Hypothalamus (tissue), 51 donors: ENCODE measurements around the gene RABGAP1L.
"Not testable (repeated sequence)": the region's sequence is repeated elsewhere in the genome, so short reads cannot be mapped to it uniquely, and the experiment has no call there.

Source experiments
- DNase-seq, 51 donors: peaks; one replicate each; lab custom pipeline; 2025; lab: John Stamatoyannopoulos, UW

The RABGAP1L gene

DNA sequence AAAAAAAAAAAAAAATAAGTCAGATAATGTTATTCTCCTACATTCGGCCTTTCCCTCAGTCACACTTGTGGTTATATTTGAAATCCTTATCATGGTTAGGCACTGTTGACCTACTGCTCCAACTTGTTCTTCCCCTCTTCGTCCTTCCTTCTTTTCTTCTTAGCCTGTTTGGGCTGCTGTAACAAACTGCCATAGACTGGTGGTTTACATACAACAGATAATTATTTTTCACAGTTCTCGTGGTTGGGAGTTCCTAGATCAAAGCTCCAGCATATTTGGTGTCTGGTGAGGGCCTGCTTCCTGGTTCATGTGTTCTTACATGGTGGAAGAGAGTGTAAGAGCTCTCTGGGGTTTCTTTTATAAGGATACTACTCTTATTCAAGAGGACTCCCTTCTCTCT, 73.4 kb downstream of the RABGAP1L start:
- DNase-seq, result no peak

DNA sequence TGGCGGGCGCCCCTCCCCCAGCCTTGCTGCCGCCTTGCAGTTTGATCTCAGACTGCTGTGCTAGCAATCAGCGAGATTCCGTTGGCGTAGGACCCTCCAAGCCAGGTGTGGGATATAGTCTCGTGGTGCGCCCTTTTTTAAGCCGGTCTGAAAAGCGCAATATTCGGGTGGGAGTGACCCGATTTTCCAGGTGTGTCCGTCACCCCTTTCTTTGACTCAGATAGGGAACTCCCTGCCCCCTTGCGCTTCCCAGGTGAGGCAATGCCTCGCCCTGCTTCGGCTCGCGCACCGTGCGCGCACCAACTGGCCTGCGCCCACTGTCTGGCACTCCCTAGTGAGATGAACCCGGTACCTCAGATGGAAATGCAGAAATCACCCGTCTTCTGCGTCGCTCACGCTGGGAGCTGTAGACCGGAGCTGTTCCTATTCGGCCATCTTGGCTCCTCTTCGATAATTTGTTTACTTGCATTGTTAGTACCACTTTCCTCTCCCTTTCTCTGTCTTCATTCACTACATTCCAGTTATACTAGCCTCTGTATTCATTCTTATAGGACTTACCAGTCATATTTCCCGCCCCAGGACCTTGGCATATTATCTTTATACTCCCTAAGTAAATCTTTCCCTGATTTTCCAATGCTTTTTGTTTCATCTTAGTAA, 79.7 kb downstream of the RABGAP1L start:
- DNase-seq, result not testable (repeated sequence)

DNA sequence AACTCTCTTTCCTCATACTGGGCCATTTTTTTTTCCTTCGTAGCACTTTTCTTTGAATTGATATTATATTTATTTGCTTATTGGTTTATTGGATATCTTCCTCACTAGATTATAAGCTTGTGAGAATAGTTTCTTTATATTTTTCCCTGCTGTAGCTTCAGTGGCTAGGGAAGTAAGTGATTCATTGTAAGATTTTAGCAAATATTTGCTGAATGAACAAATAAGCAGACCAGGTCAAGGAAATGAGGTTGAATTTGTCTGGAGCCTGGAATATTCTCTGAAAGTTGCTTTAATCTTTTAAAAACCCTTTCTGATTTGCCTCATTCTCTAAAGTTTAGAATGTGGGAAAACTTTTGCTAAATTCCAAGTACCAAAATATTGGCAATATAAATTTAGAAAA, 80.2 kb downstream of the RABGAP1L start:
- no peak for DNase-seq

DNA sequence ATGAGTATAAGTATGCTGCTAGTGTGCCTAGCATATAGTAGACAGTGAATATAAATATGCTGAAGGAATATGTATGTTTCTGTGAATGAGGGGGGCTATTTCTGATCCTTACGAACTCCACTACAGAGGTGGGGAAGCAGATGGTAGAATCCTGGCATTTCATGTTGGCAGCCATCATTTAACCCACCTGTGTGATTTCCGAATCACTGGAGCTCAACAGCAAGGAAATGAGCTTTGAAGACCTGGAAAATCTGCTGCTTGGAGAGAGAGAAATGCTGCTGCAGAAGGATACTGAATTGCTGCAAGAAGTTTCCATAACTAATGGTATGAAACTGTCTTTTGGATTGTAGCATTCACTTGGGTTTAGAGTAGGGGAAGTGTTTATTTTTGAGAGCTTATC, 83.5 kb downstream of the RABGAP1L start:
- DNase-seq, result no peak

DNA sequence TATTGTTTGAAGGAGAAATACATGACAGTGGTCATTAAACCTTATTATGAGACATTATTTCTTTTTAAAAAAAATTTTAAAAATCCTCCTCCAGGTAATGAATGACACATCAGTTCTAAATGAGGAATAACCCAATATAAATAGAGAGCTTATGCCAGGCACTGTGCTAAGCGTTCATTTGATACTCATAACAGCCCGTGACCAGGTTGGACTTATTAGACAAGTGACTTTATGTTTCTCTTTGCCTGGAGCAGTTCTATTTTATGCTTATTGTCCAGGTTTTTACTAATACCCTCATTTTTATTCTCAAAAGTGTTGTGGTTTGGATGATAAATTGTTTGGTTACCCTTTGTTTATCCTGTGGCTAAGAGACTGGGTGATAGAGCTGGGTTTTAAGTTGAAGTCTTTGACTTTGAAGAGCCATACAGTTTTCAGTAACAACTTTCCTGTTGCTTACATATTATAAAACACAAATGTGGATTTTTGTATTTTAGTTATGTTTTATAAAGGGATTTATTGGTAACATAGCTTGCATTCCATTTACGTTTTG, 84.2 kb downstream of the RABGAP1L start:
- no peak for DNase-seq

DNA sequence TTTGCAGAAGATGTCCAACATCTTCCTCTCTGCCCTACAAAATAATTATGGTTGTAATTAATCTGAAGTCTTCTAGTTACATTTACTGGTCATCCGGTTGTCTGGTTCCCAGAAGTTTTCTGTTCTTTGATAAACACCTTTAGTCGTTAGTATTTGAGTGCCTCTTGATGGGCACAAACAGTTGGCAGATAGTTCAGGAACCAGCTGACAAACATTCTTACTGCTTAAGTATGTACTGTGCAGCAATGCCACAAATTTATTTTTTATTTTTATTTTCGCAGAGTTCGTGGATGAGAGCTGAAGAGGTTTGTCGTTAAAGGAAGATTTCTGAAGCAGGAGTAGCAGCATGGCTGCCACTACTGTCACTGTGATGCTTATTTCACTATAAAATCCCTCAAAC, 84.7 kb downstream of the RABGAP1L start:
- no peak for DNase-seq

DNA sequence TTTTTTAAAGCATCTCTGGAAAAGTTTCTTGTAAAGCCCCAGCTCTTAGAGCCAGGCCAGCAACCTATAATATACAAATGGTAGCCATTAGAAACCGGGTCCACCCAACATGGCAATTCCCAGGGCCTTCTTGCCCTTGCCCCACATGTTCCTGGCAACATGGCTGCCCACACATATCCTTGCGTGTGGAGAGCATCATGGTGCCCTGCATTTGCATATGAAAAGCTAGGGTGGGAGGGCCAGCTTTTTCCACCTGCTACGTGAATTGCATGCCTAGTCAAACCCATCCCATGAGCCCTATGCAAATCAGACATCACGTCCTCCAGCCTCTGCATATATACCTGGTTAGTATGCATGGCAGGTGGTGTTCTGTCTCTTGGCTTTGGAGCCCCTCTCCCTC, 88.2 kb downstream of the RABGAP1L start:
- DNase-seq, result no peak

DNA sequence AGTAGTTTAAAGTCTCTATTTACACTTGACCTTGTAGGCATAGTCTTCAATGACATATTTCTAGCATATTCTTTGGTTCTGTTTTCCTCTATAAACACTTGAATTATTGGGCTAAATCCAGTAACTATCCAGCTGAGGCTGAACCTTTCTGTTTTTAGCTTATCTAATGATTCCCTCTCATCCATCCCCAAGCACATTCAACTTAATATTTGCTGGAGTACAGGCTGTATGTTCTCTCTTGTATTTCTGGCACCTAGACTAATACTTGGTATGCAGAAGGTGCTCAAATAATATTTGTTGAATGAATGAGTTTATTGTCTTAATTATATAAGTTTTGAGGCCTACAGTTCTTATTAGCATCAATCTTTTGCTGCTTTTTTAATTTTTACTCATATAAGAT, 88.7 kb downstream of the RABGAP1L start:
- DNase-seq, result no peak

DNA sequence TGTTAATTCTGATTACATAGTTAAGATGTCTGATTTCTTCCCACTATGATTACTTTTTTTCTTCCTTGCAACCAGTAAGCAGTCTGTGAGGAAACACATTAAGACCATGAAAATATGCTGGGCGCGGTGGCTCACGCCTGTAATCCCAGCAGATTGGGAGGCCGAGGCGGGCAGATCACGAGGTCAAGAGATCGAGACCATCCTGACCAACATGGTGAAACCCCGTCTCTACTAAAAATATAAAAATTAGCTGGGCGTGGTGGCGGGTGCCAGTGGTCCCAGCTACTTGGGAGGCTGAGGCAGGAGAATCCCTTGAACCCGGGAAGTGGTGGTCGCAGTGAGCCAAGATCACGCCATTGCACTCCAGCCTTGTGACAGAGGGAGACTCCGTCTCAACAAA, 97.1 kb downstream of the RABGAP1L start:
- not testable (repeated sequence) for DNase-seq

DNA sequence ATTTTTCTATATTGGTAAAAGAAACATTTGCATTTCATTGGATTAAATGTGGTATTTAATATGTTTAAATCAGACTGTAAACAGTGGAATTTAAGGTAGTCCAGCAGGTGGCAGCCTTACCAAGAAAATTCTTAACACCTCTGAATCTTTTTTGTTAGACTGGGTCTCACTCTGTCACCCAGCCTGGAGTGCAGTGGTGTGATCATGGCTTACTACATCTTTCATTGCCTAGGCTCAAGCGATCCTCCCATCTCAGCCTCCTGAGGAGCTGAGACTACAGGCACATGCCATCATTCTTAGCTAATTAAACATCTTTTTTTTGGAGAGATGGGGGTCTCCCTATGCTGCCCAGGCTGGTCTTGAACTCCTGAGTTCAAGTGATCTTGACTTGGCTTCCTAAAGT, 98.8 kb downstream of the RABGAP1L start:
- peak in 12 of 51 donors; percentile 0 to 44 (median 6) for DNase-seq

DNA sequence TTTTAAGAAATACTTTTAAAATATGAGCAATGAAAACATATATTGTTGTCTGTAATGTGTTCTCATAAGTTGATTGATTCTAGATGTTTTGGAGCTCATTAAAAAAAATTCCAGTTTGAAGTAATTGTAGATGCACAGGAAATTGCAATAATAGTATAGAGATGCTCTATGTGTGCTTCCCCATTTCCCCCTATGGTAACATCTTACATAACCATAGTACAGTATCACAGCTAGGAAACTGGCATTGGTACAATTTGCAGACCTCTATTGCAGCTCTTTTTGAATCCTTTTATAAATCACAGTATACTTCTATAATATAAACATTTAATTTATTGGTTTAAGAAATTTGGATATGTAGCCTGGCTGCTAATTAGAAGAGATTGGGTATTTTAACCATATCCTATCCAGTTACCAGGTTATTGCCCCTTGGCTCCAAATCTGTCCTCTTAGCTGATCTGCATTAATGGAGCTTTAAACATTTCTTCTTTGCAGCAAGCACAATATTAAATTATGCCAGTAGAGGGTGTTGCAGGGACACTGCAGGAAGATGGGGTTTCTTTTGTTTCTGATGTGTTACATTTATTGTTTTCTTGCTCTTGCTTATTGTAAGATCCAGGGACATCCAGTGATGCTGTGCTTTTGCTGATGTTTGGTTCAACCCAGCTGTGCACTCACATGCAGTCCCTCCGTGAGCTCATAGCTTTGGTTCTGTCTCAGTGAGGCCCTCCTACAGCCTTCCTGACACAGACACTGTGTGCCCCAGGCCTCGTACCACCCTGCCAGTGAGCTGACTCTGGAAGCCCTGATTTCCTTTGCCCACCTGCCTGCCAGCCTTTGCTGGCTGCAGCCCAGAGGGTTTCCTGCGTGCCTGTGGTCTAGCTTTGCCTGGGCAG, 103.3 kb downstream of the RABGAP1L start:
- peak in 34 of 51 donors; percentile 3 to 86 (median 22) for DNase-seq

DNA sequence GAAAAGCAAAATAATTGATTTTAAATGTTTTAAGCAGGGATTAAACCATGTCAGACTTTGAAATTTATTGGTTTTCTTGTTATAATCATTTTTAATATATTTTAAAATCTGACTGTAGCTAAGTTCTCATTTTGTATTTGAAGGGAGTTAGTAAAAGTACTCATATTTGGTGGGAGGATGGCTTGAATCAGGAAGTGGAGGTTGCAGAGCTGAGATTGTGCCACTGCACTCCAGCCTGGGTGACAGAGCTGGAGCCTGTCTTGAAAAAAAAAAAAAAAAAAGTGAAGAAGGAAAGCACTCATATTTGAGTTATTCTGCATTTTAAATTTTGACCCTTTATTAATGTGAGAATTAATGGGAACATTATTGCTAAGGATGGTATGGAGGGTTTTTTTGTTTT, 106.0 kb downstream of the RABGAP1L start:
- no peak for DNase-seq

DNA sequence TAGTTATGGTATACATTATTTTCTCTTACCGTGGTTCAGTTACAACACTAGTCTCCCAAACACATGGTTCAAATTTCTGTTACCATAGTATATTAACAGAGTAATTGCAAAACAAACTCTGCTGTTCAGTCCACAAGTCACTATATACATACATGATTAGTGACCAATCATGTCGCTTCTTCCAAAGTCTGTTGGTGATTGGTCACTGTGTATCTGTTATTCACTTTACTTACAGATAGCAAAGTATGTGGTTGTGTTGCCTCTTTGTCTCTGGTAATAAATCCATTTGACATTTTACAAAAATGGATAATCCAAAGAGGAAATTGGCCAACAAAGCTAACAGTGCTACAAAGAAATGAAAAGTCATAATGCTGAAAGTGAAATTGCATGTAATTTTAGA, 107.2 kb downstream of the RABGAP1L start:
- DNase-seq, result no peak

DNA sequence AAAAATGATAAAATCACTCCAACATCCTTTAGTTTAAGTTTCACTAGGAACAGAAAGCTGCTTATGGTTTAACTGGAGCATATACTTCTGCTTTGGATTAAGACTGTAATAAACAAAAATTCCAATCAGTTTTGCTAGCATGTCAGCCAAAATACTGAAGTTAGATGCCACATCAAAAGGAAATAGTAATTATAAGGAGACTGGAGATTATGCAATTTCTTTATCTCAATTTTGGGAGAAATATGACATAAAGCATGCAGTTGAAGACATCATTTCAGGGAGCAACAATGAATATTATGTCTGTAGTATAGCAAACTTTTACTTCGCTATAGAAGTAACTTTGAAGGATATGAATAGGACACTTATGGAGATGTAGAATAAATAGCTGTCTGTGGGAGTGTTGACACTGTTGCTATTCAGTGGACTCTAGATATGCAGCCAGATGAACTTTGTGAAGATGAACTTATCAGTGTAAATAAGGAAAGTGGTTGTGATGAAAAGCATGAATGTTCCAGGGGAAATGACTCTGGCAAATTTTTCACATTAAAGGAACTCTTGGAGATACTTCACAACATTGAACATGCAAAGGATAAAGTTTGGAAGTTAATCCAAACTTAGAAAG, 107.8 kb downstream of the RABGAP1L start:
- DNase-seq, result no peak

DNA sequence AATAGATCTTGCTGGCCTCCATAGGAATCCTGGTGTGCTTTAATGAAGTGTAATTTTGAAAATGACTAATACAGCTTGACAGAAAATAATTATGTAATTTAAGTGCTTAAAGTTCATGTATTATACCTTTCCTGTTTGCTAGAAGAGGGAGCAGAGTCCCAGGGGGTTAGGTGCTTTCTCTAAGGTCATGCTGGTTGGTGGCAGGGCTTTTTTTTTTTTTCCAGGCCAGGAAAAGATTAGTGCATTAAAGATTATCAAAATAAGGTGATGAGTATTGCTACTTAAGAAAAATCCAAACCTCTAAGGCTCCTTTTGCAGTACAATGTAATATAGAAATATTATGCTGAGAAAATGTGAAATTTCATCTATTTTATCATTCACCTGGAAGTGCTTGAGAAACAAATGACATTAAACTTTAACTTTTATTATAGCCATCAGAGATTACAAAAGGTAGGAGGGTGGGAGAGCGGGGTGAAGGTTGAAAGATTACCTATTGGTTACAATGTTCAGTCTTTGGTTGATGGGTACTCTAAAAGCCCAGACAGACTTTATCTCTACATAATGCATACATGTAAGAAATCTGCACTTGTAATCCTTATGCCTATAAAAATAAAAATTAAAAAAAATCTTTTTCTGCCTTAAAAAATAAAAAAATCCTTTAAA, 110.8 kb downstream of the RABGAP1L start:
- no peak for DNase-seq

DNA sequence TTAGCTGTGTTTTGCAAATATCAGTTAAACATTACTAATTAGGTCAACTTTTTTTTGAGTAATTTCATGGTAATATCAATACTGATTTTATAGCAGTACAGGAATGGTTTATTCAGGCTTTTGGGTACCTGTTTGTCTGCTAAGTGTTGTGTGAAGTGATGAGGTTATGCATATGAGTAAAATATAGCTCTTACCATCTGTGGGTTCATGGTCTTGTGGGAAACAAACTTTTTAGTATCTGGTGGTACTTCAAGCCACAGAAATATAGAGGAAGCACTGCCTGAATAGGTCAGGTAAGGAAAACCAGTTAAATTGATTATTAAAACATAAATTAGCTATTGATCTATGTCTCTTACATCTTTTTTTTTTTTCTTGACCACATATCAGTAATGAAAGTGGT, 113.9 kb downstream of the RABGAP1L start:
- no peak for DNase-seq

DNA sequence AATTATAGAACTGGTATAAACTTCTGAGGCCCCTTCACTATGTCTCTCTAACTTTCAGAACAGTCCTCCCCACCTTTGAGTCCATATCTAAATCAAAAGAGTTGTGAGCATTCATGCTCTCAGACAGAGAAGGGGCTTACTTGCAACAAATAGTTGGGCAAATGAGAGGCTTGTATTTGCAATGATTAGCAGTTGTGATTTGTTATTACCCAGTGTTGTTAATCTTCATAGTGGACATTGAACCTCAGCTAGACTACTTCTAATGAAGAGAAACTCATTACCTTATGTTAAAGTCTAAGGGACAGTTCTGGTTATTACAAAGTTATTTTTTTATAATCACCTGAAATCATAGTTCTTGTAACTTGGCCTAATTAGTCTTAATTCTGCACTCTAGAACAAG, 114.5 kb downstream of the RABGAP1L start:
- no peak for DNase-seq

DNA sequence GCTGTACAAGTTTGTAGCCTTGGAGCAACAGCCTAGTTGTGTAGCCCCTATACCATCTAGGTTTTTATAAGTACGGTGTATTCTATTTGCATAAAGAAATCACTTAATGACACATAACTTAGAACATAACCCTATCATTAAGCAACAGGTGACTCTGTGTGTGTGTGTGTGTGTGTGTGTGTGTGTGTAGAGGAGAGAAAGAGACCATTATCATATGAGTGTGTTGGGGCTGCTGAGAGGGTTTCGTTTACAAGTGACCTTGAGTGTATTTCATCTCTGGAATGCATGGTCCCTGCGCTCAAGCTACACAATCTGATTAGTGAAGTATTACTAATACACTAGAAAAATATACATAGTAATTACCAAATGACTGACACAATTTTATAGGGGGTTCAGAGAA, 115.1 kb downstream of the RABGAP1L start:
- no peak for DNase-seq

DNA sequence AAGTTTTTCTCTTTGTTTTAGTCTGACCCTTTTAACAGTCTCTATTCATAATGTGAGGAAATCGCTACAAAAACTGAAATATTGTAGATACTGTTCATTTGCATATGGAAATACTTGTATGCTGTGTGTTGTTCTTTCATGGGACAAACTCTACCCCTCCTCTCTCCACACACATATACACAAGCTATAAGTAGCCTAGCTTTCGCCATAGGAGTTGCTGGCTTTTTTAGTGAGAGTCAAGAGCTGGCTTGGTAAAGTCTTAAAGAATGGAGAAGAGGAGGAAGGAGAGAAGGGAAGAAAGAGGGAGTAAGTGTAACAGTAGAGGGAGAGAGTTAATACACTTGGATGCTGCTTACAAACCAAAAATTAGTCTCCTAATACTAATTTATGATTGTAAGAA, 115.6 kb downstream of the RABGAP1L start:
- DNase-seq, result no peak

DNA sequence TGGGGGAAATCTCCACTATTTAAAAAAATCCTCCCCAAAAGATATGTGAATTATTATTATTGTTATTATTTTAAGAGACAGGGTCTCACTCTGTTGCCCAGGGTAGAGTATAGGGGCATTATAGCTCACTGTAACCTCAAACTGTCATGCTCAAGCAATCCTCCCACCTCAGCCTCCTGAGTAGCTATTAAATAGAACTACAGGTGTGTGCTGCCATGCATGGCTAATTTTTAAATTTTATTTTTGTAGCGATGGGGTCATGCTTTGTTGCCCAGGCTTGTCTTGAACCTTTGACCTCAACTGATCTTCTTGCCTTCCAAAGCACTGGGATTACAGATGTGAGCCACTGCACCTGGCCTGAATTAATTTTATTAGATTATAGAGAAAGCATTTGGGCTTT, 116.8 kb downstream of the RABGAP1L start:
- no peak for DNase-seq

DNA sequence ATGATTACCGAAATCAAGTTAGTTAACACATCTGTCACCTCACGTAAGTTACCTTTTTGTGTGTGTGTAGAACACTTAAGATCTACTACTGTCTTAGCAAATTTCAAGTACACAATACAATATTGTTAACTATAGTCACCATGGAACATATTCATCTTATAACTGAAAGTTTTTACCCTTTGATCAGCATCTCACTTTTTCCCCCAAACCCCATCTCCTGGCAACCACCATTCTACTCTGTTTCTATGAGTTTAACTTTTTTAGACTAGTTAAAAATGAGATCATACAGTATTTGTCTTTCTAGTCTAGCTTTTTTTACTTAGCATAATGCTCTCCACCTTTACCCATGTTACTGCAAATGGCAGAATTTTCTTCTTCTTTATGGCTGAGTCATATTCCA, 124.7 kb downstream of the RABGAP1L start:
- DNase-seq, result no peak
